Gastrocnemius medialis (tissue), 4 donors: ENCODE data around the gene MAPK8IP3. TPM values are rescaled to one million over a fixed set of nuclear protein-coding genes. Genes with fewer than 3 reads are reported as not detected.
A peak's percentile ranks its signal among the peaks of the same experiment; 100 is the strongest.

Source experiments
- ATAC-seq, 2 donors: fragments of 150-250 bp; one replicate each; pipeline ENCODE4 v1.9.1; 2016
- DNase-seq, 2 donors: peaks; one replicate each; pipeline ENCODE4 v3.0.0-alpha.2; 2019
- H3K27ac ChIP-seq, 4 donors: fragments of 200-600 bp; sonication (generic); 1 replicate in 1 of 4; 2 replicates in 3 of 4; pipeline ENCODE4 v1.5.1; 2016 to 2018; ENCODE audit warnings: mild to moderate bottlenecking in 2 of 4, moderate library complexity in 1 of 4
- H3K27me3 ChIP-seq, 3 donors: fragments of 200-600 bp; sonication (generic) in 2 of 3; 1 replicate in 1 of 3; 2 replicates in 2 of 3; pipeline versions ENCODE4 v1.5.1 to v1.6.0; 2016 to 2019; ENCODE audit warnings: mild to moderate bottlenecking in 1 of 3, moderate library complexity in 1 of 3
- H3K36me3 ChIP-seq, 2 donors: fragments of 200-600 bp; sonication (generic) in 1 of 2; one replicate each; pipeline ENCODE4 v1.5.1; 2017 to 2018
- H3K4me1 ChIP-seq, 2 donors: fragments of 200-600 bp; sonication (generic) in 1 of 2; one replicate each; pipeline ENCODE4 v1.5.1; 2016 to 2017; ENCODE audit warnings: mild to moderate bottlenecking in 2 of 2
- H3K4me3 ChIP-seq, 4 donors: fragments of 200-600 bp; sonication (generic) in 3 of 4; 1 replicate in 1 of 4; 2 replicates in 3 of 4; pipeline ENCODE4 v1.5.1; 2016 to 2019; ENCODE audit warnings: mild to moderate bottlenecking in 2 of 4
- H3K9me3 ChIP-seq, 3 donors: fragments of 200-600 bp; sonication (generic) in 2 of 3; 1 replicate in 1 of 3; 2 replicates in 2 of 3; pipeline ENCODE4 v1.5.1; 2016 to 2019
- CTCF ChIP-seq, 5 experiments: fragments of 450-650 bp in 3 of 5; fragments of 200-600 bp in 2 of 5; sonication (generic) in 2 of 5; IDR thresholded peaks in 4 of 5; conservative IDR thresholded peaks in 1 of 5; 1 replicate in 4 of 5; 2 replicates in 1 of 5; pipeline ENCODE4 v1.5.1; 2016 to 2019; ENCODE audit warnings: antibody characterized with exemption in 5 of 5, mild to moderate bottlenecking in 3 of 5, moderate library complexity in 3 of 5
- POLR2A ChIP-seq, 2 donors: fragments of 450-650 bp; IDR thresholded peaks; one replicate each; pipeline ENCODE4 v1.6.1; 2017; ENCODE audit warnings: antibody characterized with exemption in 2 of 2, mild to moderate bottlenecking in 2 of 2, moderate library complexity in 2 of 2
- in situ Hi-C, 4 donors: fragments of 200-750 bp; cut with MboI; loops; one replicate each; pipeline versions ENCODE4 v1.15.0 to v1.8.0; 2017; ENCODE audit warnings: low sequenced_read_pairs in 4 of 4
- intact Hi-C: fragments of 100-400 bp; cut with DNase I; formaldehyde crosslinking; loops from one replicate; pipeline ENCODE4 v1.15.1; 2023; ENCODE audit warnings: low total_unique reads
- total RNA-seq, 4 donors: library from RNA; depleted of rRNA; stranded (reverse); fragments of >200 nt; gene quantifications; one replicate each; pipeline versions ENCODE4 v1.1.0 to v1.2.3, GENCODE V29; 2016

Gene MAPK8IP3
- 10 to 100 TPM in 3 of 4 donors, 1 to 10 TPM in 1; 6.5 to 22.6 (median 13.9) TPM for total RNA-seq

- Histone ChIP-seq H3K9me3 (no peaks in the 10 kb centered on the region), H3K4me3 (peak within 1 kb of the TSS; percentile 85 to 96 (median 88)), H3K4me1 (peaks cover 28 to 31% of the 10 kb centered on the region in 2 donors), H3K36me3 (no peaks in the 10 kb centered on the region), H3K27me3 (no peaks in the 10 kb centered on the region), H3K27ac (peak within 1 kb of the TSS; percentile 89 to 94 (median 92))
- TF ChIP-seq CTCF (IDR thresholded peaks at IDR 0.05 in 4 of 5, conservative IDR thresholded peaks at IDR 0.05 in 1 of 5) (peak; percentile 68 to 100 (median 100)), POLR2A (IDR thresholded peaks at IDR 0.05) (peak; percentile 97 to 99)
- peak; percentile 75 to 88 for DNase-seq
- peak; percentile 86 to 91 for ATAC-seq
- intact Hi-C loops: loop anchor here (1.0 to 10.0 kb wide), 6 partner anchors 28 to 284 kb away; partner anchors contain the start of genes CRAMP1, FAHD1, HAGH and IFT140
- in situ Hi-C loops: no loop called here
These were observed at the start of gene MAPK8IP3 for GRCh38 chr16:1705688-1706385. MAPK8IP3 (plus strand) TSS chr16:1706195; CDS start chr16:1706340, 145 bp downstream.

- no peak for ATAC-seq
- in situ Hi-C loops: no loop called here
- Histone ChIP-seq H3K27me3 (no peaks in the 10 kb centered on the region), H3K27ac (no peak overlapping the region), H3K36me3 (peaks cover 0 to 79% of the 10 kb centered on the region in 2 donors), H3K4me3 (no peak overlapping the region), H3K9me3 (no peaks in the 10 kb centered on the region), H3K4me1 (no peaks in the 10 kb centered on the region)
- TF ChIP-seq CTCF (IDR thresholded peaks at IDR 0.05 in 4 of 5, conservative IDR thresholded peaks at IDR 0.05 in 1 of 5): no peak
- no peak for TF ChIP-seq POLR2A (IDR thresholded peaks at IDR 0.05)
- intact Hi-C loops: no loop called here
- no peak for DNase-seq
These were observed 49.0 kb upstream of the MAPK8IP3 start for GRCh38 chr16:1656808-1657617.

- DNase-seq: no peak
These were observed 48.2 kb upstream of the MAPK8IP3 start for GRCh38 chr16:1657841-1658240.

GRCh38 chr16:1659031-1659430 lies 47.0 kb upstream of the MAPK8IP3 start:
- in situ Hi-C loops (no loop called here), intact Hi-C loops (no loop called here)
- DNase-seq (no peak), ATAC-seq (no peak)
- no peak overlapping the region for H3K27ac ChIP-seq
- no peaks in the 10 kb centered on the region for H3K27me3 ChIP-seq
- H3K36me3 ChIP-seq: peaks cover 0 to 84% of the 10 kb centered on the region in 2 donors
- TF ChIP-seq CTCF (IDR thresholded peaks at IDR 0.05 in 4 of 5, conservative IDR thresholded peaks at IDR 0.05 in 1 of 5) (no peak), POLR2A (IDR thresholded peaks at IDR 0.05) (no peak)
- no peak overlapping the region for H3K4me3 ChIP-seq
- no peaks in the 10 kb centered on the region for H3K4me1 ChIP-seq
- H3K9me3 ChIP-seq: no peaks in the 10 kb centered on the region

More at GRCh38 chr16:1657841-1658240, 48.2 kb upstream of the MAPK8IP3 start:
- Histone ChIP-seq H3K4me1 (no peaks in the 10 kb centered on the region), H3K4me3 (no peak overlapping the region), H3K27ac (no peak overlapping the region), H3K27me3 (no peaks in the 10 kb centered on the region), H3K9me3 (no peaks in the 10 kb centered on the region), H3K36me3 (peaks cover 0 to 81% of the 10 kb centered on the region in 2 donors)
- no peak for TF ChIP-seq POLR2A (IDR thresholded peaks at IDR 0.05)
- no peak for TF ChIP-seq CTCF (IDR thresholded peaks at IDR 0.05 in 4 of 5, conservative IDR thresholded peaks at IDR 0.05 in 1 of 5)
- in situ Hi-C loops: no loop called here
- no peak for ATAC-seq
- intact Hi-C loops: no loop called here
